WTC11 (cell line): ENCODE results near the gene TBC1D22A. TPM values are rescaled to one million over a fixed set of nuclear protein-coding genes. Genes with fewer than 3 reads are reported as not detected.

Experiments
- ATAC-seq: fragments of 200-7000 bp; cut with Tn5 transposase; 2 replicates; pipeline ENCODE4 v1.10.0; 2021; ENCODE audit warnings: mild to moderate bottlenecking, moderate library complexity
- CTCF ChIA-PET: fragments of 300-600 bp; sonication (Branson Sonifier 250); formaldehyde crosslinking; loops from one replicate; lab custom pipeline; 2021; ENCODE audit warnings: antibody characterized with exemption; lab: Charles Lee
- POLR2A ChIA-PET: fragments of 350-600 bp; sonication (Branson Sonifier 250); formaldehyde crosslinking; loops from one replicate; lab custom pipeline; 2021; ENCODE audit warnings: antibody characterized with exemption; lab: Charles Lee
- DNase-seq: peaks from one replicate; pipeline ENCODE4 v3.0.0; 2021; ENCODE audit warnings: low spot score
- H3K27ac Mint-ChIP-seq: 2 replicates; pipeline ENCODE4 v1.8.0; 2021; ENCODE audit warnings: mixed read lengths
- H3K27me3 Mint-ChIP-seq: 2 replicates; pipeline ENCODE4 v1.8.0; 2021; ENCODE audit warnings: low read depth, mild to moderate bottlenecking, moderate library complexity, mixed read lengths
- H3K36me3 Mint-ChIP-seq: 2 replicates; pipeline ENCODE4 v1.8.0; 2021; ENCODE audit warnings: mixed read lengths
- H3K4me1 Mint-ChIP-seq: 2 replicates; pipeline ENCODE4 v1.8.0; 2022; ENCODE audit warnings: mixed read lengths
- H3K4me3 Mint-ChIP-seq: 2 replicates; pipeline ENCODE4 v1.8.0; 2021; ENCODE audit warnings: mild to moderate bottlenecking, moderate library complexity, mixed read lengths
- H3K9me3 Mint-ChIP-seq: 2 replicates; pipeline ENCODE4 v1.8.0; 2021; ENCODE audit warnings: mixed read lengths
- AR ChIP-seq: fragments of 250-450 bp; sonication (Bioruptor Pico); IDR thresholded peaks from 2 replicates; pipeline ENCODE4 v1.9.0; 2021; ENCODE audit warnings: mild to moderate bottlenecking
- ARID4B ChIP-seq: sonication (generic); formaldehyde crosslinking; IDR thresholded peaks from 2 replicates; pipeline ENCODE4 v1.8.0; 2023; ENCODE audit warnings: missing genetic modification reagents, mild to moderate bottlenecking, borderline replicate concordance
- CBFB ChIP-seq: sonication (generic); formaldehyde crosslinking; IDR thresholded peaks from 2 replicates; pipeline ENCODE4 v1.8.1; 2022; ENCODE audit warnings: mild to moderate bottlenecking, low read depth, missing genetic modification reagents
- E2F4 ChIP-seq: sonication (generic); formaldehyde crosslinking; IDR thresholded peaks from 2 replicates; pipeline ENCODE4 v1.8.1; 2022; ENCODE audit warnings: low read depth, mild to moderate bottlenecking, moderate library complexity, missing genetic modification reagents, borderline replicate concordance
- EMX1 ChIP-seq: fragments of 250-450 bp; sonication (Bioruptor Pico); IDR thresholded peaks from 2 replicates; pipeline ENCODE4 v1.8.0; 2021; ENCODE audit warnings: mild to moderate bottlenecking
- JAZF1 ChIP-seq: fragments of 250-450 bp; sonication (Bioruptor Pico); IDR thresholded peaks from 2 replicates; pipeline ENCODE4 v1.9.0; 2021; ENCODE audit warnings: moderate library complexity, mild to moderate bottlenecking, inconsistent platforms
- KAT7 ChIP-seq: sonication (generic); formaldehyde crosslinking; IDR thresholded peaks from 2 replicates; pipeline ENCODE4 v1.8.1; 2023; ENCODE audit warnings: missing genetic modification reagents, mild to moderate bottlenecking, borderline replicate concordance
- NR2C2 ChIP-seq: sonication (generic); formaldehyde crosslinking; IDR thresholded peaks from 2 replicates; pipeline ENCODE4 v1.8.0; 2022; ENCODE audit warnings: mild to moderate bottlenecking, missing genetic modification reagents
- NR3C1 ChIP-seq: sonication (generic); formaldehyde crosslinking; conservative IDR thresholded peaks from 2 replicates; pipeline ENCODE4 v1.8.1; 2023; ENCODE audit warnings: low read depth, mild to moderate bottlenecking, missing genetic modification reagents
- ZNF219 ChIP-seq: sonication (generic); formaldehyde crosslinking; IDR thresholded peaks from 2 replicates; pipeline ENCODE4 v1.8.0; 2023; ENCODE audit warnings: missing genetic modification reagents, mild to moderate bottlenecking, borderline replicate concordance
- ZNF423 ChIP-seq: fragments of 250-450 bp; sonication (Bioruptor Pico); IDR thresholded peaks from 2 replicates; pipeline ENCODE4 v2.1.2; 2022; ENCODE audit warnings: mild to moderate bottlenecking, moderate library complexity
- ZNF671 ChIP-seq: fragments of 250-450 bp; sonication (Bioruptor Pico); IDR thresholded peaks from 2 replicates; pipeline ENCODE4 v1.8.0; 2021; ENCODE audit warnings: mild to moderate bottlenecking
- total RNA-seq: library from RNA; stranded (reverse); gene quantifications from 3 replicates; pipeline ENCODE4 v1.2.3, GENCODE V29; 2021
- TF ChIP-seq, protein P1 (sequence below): fragments of 200-600 bp; IDR thresholded peaks from 2 replicates; pipeline ENCODE4 v1.8.0; 2022; ENCODE audit warnings: antibody characterized with exemption
- TF ChIP-seq, protein P2 (sequence below): sonication (generic); formaldehyde crosslinking; IDR thresholded peaks from 2 replicates; pipeline ENCODE4 v1.8.0; 2022; ENCODE audit warnings: mild to moderate bottlenecking, missing genetic modification reagents
- TF ChIP-seq, protein P3 (sequence below): sonication (generic); formaldehyde crosslinking; IDR thresholded peaks from 2 replicates; pipeline ENCODE4 v1.8.0; 2022; ENCODE audit warnings: missing genetic modification reagents

Gene TBC1D22A
- total RNA-seq, 1 experiment from 2014 or later = 18.1 TPM

DNA sequence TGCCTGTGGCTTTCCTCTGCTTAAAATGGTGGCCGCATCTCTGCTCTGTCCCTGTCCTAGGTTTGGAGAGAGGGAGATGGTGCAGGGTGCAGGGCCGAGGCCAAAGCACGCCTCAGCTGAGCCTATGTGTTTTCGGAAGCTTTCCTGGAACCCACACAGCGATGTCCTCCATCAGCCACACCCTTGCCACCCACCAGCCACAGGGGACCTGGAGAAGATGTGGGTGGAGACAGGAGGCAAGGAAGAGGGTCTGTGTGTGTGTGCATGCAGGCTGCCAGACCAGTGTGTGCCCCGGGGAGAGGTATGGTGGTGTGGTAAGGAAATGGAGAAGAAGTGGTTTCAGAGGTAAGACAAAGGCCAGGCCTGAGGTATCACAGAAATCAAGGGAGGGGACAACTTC lies 155.7 kb downstream of the TBC1D22A start:
- H3K9me3 Mint-ChIP-seq = peaks cover 11% of the 10 kb centered on the region
- no peaks in the 10 kb centered on the region for H3K4me1 Mint-ChIP-seq
- no peak overlapping the region for H3K27ac Mint-ChIP-seq
- ATAC-seq (no peak), DNase-seq (no peak)
- TF ChIP-seq ZNF671 (CRISPR knock-in tag) (no peak), AR (CRISPR knock-in tag) (no peak), KAT7 (CRISPR knock-in tag) (no peak), E2F4 (no peak), EMX1 (CRISPR knock-in tag) (no peak), ARID4B (CRISPR knock-in tag) (no peak)
- TF ChIP-seq, protein P1, sequence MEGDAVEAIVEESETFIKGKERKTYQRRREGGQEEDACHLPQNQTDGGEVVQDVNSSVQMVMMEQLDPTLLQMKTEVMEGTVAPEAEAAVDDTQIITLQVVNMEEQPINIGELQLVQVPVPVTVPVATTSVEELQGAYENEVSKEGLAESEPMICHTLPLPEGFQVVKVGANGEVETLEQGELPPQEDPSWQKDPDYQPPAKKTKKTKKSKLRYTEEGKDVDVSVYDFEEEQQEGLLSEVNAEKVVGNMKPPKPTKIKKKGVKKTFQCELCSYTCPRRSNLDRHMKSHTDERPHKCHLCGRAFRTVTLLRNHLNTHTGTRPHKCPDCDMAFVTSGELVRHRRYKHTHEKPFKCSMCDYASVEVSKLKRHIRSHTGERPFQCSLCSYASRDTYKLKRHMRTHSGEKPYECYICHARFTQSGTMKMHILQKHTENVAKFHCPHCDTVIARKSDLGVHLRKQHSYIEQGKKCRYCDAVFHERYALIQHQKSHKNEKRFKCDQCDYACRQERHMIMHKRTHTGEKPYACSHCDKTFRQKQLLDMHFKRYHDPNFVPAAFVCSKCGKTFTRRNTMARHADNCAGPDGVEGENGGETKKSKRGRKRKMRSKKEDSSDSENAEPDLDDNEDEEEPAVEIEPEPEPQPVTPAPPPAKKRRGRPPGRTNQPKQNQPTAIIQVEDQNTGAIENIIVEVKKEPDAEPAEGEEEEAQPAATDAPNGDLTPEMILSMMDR = no peak
- TF ChIP-seq, protein P2, sequence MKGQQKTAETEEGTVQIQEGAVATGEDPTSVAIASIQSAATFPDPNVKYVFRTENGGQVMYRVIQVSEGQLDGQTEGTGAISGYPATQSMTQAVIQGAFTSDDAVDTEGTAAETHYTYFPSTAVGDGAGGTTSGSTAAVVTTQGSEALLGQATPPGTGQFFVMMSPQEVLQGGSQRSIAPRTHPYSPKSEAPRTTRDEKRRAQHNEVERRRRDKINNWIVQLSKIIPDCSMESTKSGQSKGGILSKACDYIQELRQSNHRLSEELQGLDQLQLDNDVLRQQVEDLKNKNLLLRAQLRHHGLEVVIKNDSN (CRISPR knock-in tag) = no peak
- CTCF ChIA-PET = no interaction called here
- no peaks in the 10 kb centered on the region for H3K27me3 Mint-ChIP-seq
- H3K4me3 Mint-ChIP-seq = no peak overlapping the region
- peaks cover 17% of the 10 kb centered on the region for H3K36me3 Mint-ChIP-seq
- POLR2A ChIA-PET = no interaction called here

DNA sequence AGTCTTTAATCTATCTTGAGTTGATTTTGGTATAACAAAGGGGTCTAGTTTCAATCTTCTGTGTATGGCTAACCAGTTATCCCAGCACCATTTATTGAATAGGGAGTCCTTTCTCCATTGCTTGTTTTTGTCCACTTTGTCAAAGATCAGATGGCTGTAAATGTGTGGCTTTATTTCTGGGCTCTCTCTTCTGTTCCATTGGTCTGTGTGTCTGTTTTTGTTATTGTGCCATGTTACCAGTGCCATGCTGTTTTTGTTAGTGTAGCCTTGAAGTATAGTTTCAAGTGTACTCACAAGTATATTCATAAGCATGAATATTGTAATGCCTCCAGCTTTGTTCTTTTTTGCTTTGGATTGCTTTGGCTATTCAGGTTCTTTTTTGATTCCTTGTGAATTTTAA lies 159.6 kb downstream of the TBC1D22A start:
- Mint-ChIP-seq H3K36me3 (peaks cover 12% of the 10 kb centered on the region), H3K9me3 (peaks cover 11% of the 10 kb centered on the region), H3K27me3 (no peaks in the 10 kb centered on the region), H3K4me1 (peaks cover 3% of the 10 kb centered on the region; the same call in 1 of the 2 replicates), H3K27ac (no peak overlapping the region), H3K4me3 (no peak overlapping the region)
- ATAC-seq (no peak), DNase-seq (no peak)
- POLR2A ChIA-PET = no interaction called here
- CTCF ChIA-PET = no interaction called here
- no peak for TF ChIP-seq NR3C1 (CRISPR knock-in tag)
- TF ChIP-seq CBFB (CRISPR knock-in tag) = no peak
- TF ChIP-seq ZNF219 = no peak

DNA sequence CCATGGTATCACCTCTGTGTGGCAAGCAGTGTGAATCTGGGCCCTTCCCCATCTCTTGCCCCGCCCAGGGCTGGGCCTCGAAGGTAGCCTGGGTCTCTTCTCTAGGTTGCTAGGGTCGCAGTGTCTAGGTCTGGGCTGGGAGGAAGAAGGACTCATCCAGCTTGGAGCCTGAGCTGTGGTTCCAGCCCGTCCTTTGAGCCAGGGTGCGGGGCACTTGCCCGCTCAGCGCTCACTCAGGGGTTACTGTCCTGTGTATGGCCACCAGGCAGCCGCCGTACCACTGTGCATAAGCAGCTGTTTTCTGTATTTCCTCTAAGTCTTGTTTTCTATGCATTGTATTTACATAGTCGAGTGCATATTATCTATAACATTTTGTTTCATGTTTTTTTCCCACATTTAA lies 160.9 kb downstream of the TBC1D22A start:
- POLR2A ChIA-PET = no interaction called here
- Mint-ChIP-seq H3K27me3 (no peaks in the 10 kb centered on the region), H3K36me3 (peaks cover 9% of the 10 kb centered on the region; the same call in 1 of the 2 replicates), H3K27ac (no peak overlapping the region), H3K4me1 (peaks cover 3% of the 10 kb centered on the region; the same call in 1 of the 2 replicates), H3K9me3 (peaks cover 11% of the 10 kb centered on the region), H3K4me3 (no peak overlapping the region)
- CTCF ChIA-PET = no interaction called here
- no peak for DNase-seq
- no peak for TF ChIP-seq JAZF1
- TF ChIP-seq, protein P3, sequence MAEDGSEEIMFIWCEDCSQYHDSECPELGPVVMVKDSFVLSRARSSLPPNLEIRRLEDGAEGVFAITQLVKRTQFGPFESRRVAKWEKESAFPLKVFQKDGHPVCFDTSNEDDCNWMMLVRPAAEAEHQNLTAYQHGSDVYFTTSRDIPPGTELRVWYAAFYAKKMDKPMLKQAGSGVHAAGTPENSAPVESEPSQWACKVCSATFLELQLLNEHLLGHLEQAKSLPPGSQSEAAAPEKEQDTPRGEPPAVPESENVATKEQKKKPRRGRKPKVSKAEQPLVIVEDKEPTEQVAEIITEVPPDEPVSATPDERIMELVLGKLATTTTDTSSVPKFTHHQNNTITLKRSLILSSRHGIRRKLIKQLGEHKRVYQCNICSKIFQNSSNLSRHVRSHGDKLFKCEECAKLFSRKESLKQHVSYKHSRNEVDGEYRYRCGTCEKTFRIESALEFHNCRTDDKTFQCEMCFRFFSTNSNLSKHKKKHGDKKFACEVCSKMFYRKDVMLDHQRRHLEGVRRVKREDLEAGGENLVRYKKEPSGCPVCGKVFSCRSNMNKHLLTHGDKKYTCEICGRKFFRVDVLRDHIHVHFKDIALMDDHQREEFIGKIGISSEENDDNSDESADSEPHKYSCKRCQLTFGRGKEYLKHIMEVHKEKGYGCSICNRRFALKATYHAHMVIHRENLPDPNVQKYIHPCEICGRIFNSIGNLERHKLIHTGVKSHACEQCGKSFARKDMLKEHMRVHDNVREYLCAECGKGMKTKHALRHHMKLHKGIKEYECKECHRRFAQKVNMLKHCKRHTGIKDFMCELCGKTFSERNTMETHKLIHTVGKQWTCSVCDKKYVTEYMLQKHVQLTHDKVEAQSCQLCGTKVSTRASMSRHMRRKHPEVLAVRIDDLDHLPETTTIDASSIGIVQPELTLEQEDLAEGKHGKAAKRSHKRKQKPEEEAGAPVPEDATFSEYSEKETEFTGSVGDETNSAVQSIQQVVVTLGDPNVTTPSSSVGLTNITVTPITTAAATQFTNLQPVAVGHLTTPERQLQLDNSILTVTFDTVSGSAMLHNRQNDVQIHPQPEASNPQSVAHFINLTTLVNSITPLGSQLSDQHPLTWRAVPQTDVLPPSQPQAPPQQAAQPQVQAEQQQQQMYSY = no peak
- TF ChIP-seq NR2C2 (CRISPR knock-in tag) = no peak
- no peak for TF ChIP-seq E2F4
- TF ChIP-seq ZNF423 (CRISPR knock-in tag) = no peak
- no peak for ATAC-seq
